IPS DF 6.9 (cell line): Measurements from ENCODE around the gene C1S.

ENCODE experiments used
- DNase-seq: peaks from one replicate; pipeline ENCODE4 v3.0.0-alpha.2; 2013; ENCODE audit warnings: low read depth, low spot score
- H3K27ac ChIP-seq: one replicate; pipeline ENCODE4 v1.5.1; 2013; ENCODE audit warnings: low read length, control low read depth
- H3K27me3 ChIP-seq: 2 replicates; pipeline ENCODE4 v1.6.1; 2013; ENCODE audit warnings: mild to moderate bottlenecking, low read length; ENCODE audit not compliant: control insufficient read depth, insufficient read depth
- H3K36me3 ChIP-seq: 2 replicates; pipeline ENCODE4 v1.6.1; 2013; ENCODE audit warnings: low read length; ENCODE audit not compliant: control insufficient read depth, insufficient read depth
- H3K4me1 ChIP-seq: 2 replicates; pipeline ENCODE4 v1.6.1; 2013; ENCODE audit warnings: low read length; ENCODE audit not compliant: control insufficient read depth, insufficient read depth
- H3K4me3 ChIP-seq: 2 replicates; pipeline ENCODE4 v1.5.1; 2013; ENCODE audit warnings: mild to moderate bottlenecking, low read length
- H3K9me3 ChIP-seq: 2 replicates; pipeline ENCODE4 v1.6.1; 2013; ENCODE audit warnings: low read length, inconsistent platforms; ENCODE audit not compliant: control insufficient read depth, insufficient read depth
- WGBS: extraction: QIAGEN DNeasy Blood & Tissue Kit; methylation state at CpG from one replicate; pipeline ENCODE4 v1.1.7; 2013; ENCODE audit warnings: mixed read lengths, missing lambda C conversion rate; ENCODE audit not compliant: insufficient read length, insufficient coverage; 5-methylcytosine and 5-hydroxymethylcytosine counted together

Gene C1S

GRCh38 chr12:7061138-7061537 lies 620 bp downstream of the C1S start:
- H3K27me3 ChIP-seq = no peaks in the 10 kb centered on the region
- no CpG with 5 or more reads among the region's 13 CpGs for WGBS

GRCh38 chr12:7061596-7061995 lies 1.1 kb downstream of the C1S start:
- no CpG with 5 or more reads among the region's 7 CpGs for WGBS
- H3K9me3 ChIP-seq = no peaks in the 10 kb centered on the region
- no peaks in the 10 kb centered on the region for H3K27me3 ChIP-seq
- H3K36me3 ChIP-seq = no peaks in the 10 kb centered on the region
- H3K27ac ChIP-seq = no peak overlapping the region
- H3K4me3 ChIP-seq = no peak overlapping the region
- H3K4me1 ChIP-seq = peaks cover 2% of the 10 kb centered on the region; the same call in 1 of the 2 replicates
- no peak for DNase-seq

More at GRCh38 chr12:7061138-7061537, 620 bp downstream of the C1S start:
- no peak overlapping the region for H3K27ac ChIP-seq
- no peak for DNase-seq
- H3K4me1 ChIP-seq = peaks cover 2% of the 10 kb centered on the region; the same call in 1 of the 2 replicates
- no peaks in the 10 kb centered on the region for H3K9me3 ChIP-seq
- no peaks in the 10 kb centered on the region for H3K36me3 ChIP-seq
- no peak overlapping the region for H3K4me3 ChIP-seq

DNA sequence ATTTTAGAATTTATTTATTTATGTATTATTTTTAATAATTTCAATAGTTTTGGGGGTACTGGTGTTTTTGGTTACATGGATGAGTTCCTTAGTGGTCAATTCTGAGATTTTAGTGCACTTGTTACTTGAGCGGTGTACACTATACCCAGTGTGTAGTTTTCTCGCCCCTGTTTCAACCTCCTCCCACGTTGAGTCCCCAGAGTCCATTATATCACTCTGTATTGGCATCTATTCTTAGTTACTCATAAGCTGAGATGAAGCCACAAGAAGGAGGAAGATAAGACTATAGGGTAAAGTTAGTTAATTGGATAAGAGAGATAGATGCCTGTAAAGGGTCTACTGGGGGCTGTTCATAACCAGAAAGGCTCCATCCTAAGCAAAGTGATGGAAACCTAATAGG lies 4.0 kb downstream of the C1S start:
- no peaks in the 10 kb centered on the region for H3K9me3 ChIP-seq
- no peak overlapping the region for H3K27ac ChIP-seq
- peaks cover 2% of the 10 kb centered on the region; the same call in 1 of the 2 replicates for H3K4me1 ChIP-seq
- no peaks in the 10 kb centered on the region for H3K36me3 ChIP-seq
- no peaks in the 10 kb centered on the region for H3K27me3 ChIP-seq
- DNase-seq = no peak
- whole genome bisulfite sequencing = no CpG with 5 or more reads among the region's 3 CpGs
- no peak overlapping the region for H3K4me3 ChIP-seq

DNA sequence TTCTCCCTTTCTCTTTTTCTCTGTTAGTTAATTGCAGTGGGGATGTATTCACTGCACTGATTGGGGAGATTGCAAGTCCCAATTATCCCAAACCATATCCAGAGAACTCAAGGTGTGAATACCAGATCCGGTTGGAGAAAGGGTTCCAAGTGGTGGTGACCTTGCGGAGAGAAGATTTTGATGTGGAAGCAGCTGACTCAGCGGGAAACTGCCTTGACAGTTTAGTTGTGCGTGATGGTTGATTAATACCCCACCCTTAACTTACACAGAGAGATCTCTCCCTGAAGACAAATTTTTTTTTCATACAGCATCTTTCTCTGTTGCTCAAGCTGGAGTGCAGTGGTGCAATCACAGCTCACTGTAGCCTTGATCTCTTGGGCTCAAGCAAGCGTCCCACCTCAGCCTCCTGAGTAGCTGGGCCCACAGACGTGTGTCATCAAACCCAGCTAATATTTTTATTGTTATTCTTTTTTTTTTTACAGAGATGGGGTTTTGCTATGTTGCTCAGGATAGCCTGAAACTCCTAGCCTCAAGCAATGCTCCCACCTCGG lies 4.6 kb downstream of the C1S start:
- no CpG with 5 or more reads among the region's 7 CpGs for WGBS
- Histone ChIP-seq H3K36me3 (no peaks in the 10 kb centered on the region), H3K27ac (no peak overlapping the region)

DNA sequence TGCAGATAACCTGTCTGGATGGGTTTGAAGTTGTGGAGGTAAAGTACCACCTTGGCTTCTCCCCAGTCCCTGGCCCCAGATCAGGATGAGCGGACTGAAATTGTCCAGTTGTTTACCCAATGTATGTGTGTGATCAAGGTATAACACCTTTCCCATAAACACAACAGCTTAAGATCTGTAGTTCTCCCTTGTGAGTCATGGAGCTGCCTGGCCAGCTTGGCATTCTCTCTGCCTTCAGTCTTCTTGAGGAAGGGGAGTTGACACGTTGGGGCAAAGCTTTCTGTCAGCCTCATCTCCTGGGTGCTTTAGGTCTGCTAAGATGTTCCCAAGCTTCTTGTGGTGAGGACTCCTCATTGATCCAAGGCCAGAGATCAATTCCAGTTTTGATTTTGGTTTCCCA lies 6.1 kb downstream of the C1S start:
- Histone ChIP-seq H3K4me1 (no peaks in the 10 kb centered on the region), H3K4me3 (no peak overlapping the region), H3K27me3 (no peaks in the 10 kb centered on the region), H3K36me3 (no peaks in the 10 kb centered on the region), H3K27ac (no peak overlapping the region), H3K9me3 (no peaks in the 10 kb centered on the region)
- DNase-seq = no peak
- no CpG with 5 or more reads among the region's 2 CpGs for WGBS

More for the DNA sequence above, 4.6 kb downstream of the C1S start:
- no peak for DNase-seq
- Histone ChIP-seq H3K9me3 (no peaks in the 10 kb centered on the region), H3K27me3 (no peaks in the 10 kb centered on the region), H3K4me3 (no peak overlapping the region), H3K4me1 (peaks cover 2% of the 10 kb centered on the region; the same call in 1 of the 2 replicates)

DNA sequence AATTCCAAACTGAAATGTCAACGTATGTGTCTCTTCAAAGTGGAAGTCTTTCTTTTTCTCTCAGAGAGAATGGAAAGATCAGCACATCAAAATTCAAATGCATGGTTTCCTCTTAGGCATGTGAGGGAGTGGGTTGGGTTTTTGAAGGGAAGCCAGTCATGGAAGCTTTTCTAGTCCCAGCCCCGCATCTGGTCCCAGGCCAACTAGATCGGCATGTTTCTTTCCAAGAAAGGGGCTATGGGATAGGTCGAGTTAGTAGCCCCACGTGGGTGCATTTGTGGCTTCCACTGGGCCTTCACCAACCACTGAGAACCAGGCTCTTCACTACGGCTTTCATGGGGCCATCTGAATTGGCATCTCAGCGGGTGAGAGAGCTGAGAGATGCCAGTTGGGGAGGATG lies 6.6 kb downstream of the C1S start:
- H3K4me1 ChIP-seq = no peaks in the 10 kb centered on the region
- H3K9me3 ChIP-seq = no peaks in the 10 kb centered on the region
- no peaks in the 10 kb centered on the region for H3K36me3 ChIP-seq
- H3K27ac ChIP-seq = no peak overlapping the region
- no peaks in the 10 kb centered on the region for H3K27me3 ChIP-seq
- WGBS = no CpG with 5 or more reads among the region's 7 CpGs
- no peak for DNase-seq
- no peak overlapping the region for H3K4me3 ChIP-seq

DNA sequence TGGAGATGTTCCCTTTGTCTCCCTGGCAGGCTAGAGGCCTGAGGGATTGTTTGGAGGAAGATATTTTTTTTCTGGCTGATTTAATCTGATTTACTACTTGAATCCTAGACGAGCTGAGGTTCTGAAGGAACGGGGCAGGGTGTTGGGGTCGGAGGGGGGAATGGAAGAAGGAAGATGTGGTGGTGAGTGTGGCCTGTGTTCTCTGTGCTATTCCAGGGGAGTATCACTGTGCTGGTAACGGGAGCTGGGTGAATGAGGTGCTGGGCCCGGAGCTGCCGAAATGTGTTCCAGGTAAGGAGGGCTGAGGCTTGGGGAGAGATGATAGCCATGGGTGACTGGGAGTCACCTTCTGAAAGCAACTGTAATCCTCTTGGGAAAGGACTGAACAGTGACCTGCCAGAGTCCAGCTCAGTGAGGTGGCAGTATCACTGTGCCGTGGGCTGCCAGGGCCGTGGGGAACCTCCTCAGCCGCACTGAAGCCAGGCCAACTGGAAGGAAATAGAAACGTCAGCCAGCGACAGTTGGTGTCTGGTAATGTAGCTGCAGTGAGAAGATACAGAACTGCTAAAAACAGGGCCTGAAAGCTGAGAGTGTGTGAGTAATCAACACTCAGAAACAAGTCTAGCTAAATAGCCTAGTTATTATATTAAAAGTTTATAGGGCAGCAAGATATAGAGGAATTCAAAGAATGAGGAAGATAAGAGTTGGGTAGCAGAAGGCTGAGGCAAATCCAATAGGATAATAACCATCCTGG lies 7.9 kb downstream of the C1S start:
- H3K27me3 ChIP-seq = no peaks in the 10 kb centered on the region
- H3K9me3 ChIP-seq = no peaks in the 10 kb centered on the region
- no CpG with 5 or more reads among the region's 11 CpGs for WGBS
- no peaks in the 10 kb centered on the region for H3K36me3 ChIP-seq
- H3K4me3 ChIP-seq = no peak overlapping the region
- no peaks in the 10 kb centered on the region for H3K4me1 ChIP-seq
- DNase-seq = no peak
- no peak overlapping the region for H3K27ac ChIP-seq

DNA sequence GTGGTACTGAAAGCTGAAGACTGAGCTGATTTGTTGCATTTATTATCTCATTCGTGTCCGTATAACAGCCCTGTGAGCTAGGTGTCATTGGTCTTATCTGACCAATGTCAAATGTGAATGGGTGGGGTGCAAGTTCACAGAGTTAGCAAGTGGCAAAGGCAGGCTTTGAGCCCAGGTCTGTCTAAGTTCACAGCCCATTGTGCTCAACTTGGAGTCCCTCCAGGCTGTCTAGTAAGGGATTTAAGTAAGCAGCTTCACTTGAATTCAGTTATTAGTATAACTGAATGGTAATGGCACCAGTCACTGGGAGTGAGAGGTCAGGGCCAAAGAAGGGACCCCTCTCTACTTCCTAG lies 8.5 kb downstream of the C1S start:
- H3K27ac ChIP-seq = no peak overlapping the region
- no CpG with 5 or more reads among the region's 2 CpGs for WGBS
- no peaks in the 10 kb centered on the region for H3K27me3 ChIP-seq
- no peaks in the 10 kb centered on the region for H3K9me3 ChIP-seq
- H3K4me1 ChIP-seq = no peaks in the 10 kb centered on the region
- H3K36me3 ChIP-seq = no peaks in the 10 kb centered on the region
- no peak for DNase-seq
- no peak overlapping the region for H3K4me3 ChIP-seq

DNA sequence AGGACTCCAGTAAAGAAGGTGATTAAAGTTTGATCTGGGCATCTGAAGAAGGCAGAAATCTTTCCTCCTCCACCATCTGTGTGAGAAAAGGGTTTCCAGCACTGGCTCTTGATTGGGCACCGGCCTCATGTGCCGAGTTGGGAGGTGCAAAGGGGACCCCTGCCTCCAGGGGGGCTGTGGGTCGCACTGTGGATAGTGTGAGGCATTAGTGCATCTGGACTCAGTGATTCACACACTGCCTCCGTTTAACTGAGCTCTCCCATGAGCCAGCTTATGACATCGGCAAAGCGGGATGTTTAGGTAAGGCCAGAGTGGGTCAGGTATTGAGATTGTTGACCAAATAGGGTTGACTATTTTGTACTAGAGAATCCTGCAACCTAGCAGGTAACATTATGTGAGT lies 8.9 kb downstream of the C1S start:
- no peaks in the 10 kb centered on the region for H3K4me1 ChIP-seq
- H3K9me3 ChIP-seq = no peaks in the 10 kb centered on the region
- H3K36me3 ChIP-seq = no peaks in the 10 kb centered on the region
- H3K27ac ChIP-seq = no peak overlapping the region
- DNase-seq = no peak
- H3K27me3 ChIP-seq = no peaks in the 10 kb centered on the region
- WGBS = no CpG with 5 or more reads among the region's 6 CpGs
- no peak overlapping the region for H3K4me3 ChIP-seq

DNA sequence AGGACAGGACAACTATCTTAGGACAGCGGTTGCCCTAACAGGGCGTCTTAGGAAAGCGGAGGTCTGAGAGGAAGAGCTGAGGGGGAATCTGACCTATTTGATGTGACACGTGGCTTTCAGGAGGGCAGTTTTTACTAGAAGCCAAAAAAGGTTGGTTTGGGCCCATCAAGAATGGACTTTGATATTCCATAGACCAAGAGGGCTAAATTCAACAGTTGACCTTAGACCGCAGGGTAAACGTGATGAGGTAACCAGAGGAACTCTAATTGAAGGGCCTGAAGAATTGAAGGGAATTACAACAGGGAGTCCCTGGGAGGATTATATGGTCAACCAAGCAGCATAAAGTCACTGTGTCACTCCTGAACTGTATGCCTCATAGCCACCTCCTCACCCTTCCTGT lies 11.5 kb downstream of the C1S start:
- no peaks in the 10 kb centered on the region for H3K27me3 ChIP-seq
- H3K4me1 ChIP-seq = no peaks in the 10 kb centered on the region
- H3K4me3 ChIP-seq = no peak overlapping the region
- no peaks in the 10 kb centered on the region for H3K36me3 ChIP-seq
- no peak overlapping the region for H3K27ac ChIP-seq
- WGBS = no CpG with 5 or more reads among the region's 6 CpGs
- H3K9me3 ChIP-seq = no peaks in the 10 kb centered on the region
- no peak for DNase-seq

- Histone ChIP-seq H3K4me1 (no peaks in the 10 kb centered on the region), H3K4me3 (no peak overlapping the region), H3K27ac (no peak overlapping the region), H3K36me3 (no peaks in the 10 kb centered on the region), H3K27me3 (no peaks in the 10 kb centered on the region), H3K9me3 (no peaks in the 10 kb centered on the region)
- WGBS = no CpG with 5 or more reads among the region's 6 CpGs
- no peak for DNase-seq
Observed at GRCh38 chr12:7072554-7072953, 12.0 kb downstream of the C1S start.
